Activated CD8-positive, alpha-beta memory T cell treated with anti-CD3 and anti-CD28 coated beads for 48 hours (primary cell): ENCODE results near the gene MEFV.
"Not testable (repeated sequence)": the region's sequence is repeated elsewhere in the genome, so short reads cannot be mapped to it uniquely, and the experiment has no call there.

Source experiments
- DNase-seq, 3 experiments: peaks; one replicate each; pipeline ENCODE4 v3.0.0-alpha.2; 2020; ENCODE audit warnings: low read depth in 2 of 3, low spot score in 2 of 3

Gene MEFV

GRCh38 chr16:3270718-3271117 lies 14.3 kb upstream of the MEFV start:
- not testable (repeated sequence) for DNase-seq

- no peak for DNase-seq
Measured at GRCh38 chr16:3268294-3268693, 11.9 kb upstream of the MEFV start.

- no peak for DNase-seq
Measured at GRCh38 chr16:3266873-3267537, 10.6 kb upstream of the MEFV start.

DNA sequence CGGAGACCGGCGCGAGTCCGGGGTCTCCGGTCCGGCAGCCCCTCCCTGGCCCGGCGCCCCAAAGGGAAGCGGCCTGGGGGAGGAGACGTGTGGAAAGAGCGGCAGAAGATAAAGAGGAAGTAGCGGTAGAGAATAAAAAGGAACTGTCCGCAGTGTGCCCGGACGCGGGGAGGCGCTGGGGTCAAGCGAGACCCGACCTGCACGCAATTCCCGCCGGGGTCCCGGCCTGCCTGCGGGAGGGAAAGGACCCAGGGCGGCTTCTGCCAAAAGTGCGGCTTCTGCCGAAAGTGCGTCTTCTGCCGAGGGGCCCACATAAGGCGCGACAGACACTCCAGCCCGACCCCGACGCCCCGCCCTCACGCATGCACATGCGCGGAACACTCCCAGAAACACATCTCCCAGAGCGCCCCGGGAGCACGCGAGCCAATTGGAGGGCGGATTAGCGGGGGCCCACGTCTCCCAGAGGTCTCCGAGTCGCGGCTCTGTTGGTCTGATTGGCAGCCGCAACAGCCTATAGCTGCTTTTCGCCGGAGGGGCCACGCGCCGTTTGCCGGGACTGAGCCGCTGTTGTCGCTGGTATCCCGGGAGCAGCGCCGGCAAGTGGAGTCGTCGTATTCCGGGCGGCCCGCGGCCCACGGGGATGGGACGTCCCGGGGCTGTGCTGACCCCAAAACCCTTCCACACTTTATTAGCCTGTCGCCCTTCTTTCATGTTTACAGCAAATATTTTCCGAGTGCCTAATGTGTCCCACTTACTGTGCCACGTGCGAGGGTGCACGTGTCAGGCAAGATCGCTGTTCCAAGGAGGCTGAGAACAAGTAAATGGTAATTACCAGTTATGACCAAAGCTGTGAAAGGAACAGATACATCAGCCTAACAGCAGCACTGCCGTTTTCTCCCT lies 8.0 kb upstream of the MEFV start:
- DNase-seq: peak; percentile 87 to 93 (median 92)

DNA sequence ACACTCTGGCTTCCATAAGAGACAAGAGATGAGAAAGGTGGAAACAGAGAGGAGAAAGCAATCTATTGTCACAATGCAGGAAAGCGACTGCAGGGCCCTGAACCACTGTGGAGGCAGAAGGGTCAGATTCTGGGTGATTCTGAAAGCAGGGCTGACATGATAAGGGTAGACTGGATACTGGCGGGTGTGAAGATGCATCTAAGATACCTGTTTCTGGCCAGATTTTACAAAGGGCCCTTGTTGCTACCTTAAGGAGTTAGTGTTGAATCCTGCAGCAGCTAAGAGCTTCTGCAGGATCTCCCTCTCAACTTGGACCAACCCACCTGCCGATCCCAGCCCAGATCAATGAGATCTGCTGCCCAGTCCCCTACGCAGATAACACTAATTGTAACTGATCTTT lies 6.1 kb upstream of the MEFV start:
- no peak for DNase-seq

DNA sequence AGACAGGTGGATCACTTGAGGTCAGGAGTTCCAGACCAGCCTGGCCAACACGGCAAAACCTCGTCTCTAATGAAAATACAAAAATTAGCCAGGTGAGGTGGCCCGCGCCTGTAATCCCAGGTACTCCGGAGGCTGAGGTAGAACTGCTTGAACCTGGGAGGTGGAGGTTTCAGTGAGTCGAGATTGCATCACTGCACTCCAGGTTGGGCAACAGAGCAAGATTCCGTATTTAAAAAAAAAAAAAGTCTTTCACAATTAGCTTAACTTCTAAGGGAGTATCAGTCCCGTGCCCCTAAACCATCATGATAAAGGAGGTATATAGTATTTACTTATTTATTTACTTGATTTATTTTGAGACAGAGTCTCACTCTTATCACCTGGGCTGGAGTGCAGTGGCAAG lies 3.4 kb upstream of the MEFV start:
- DNase-seq: no peak

GRCh38 chr16:3256866-3257465 lies 533 bp upstream of the MEFV start:
- DNase-seq: no peak

DNA sequence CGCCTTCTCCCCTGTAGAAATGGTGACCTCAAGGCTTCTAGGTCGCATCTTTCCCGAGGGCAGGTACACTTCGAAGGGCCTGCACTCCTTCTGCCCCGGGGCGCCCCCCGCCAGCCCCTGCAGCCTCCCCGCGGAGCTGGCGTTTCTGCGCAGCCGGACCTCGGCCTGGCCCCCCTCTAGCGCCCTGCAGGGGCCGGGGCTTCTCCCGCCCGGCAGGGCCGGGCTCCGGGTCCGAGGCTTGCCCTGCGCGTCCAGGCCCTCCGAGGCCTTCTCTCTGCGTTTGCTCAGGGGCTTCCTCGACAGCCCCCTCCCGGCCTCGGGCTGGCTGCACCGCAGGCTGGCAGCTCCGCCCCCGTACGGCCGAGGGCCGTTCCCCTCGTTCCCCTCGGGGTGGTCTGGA lies 2.1 kb downstream of the MEFV start:
- DNase-seq: no peak

DNA sequence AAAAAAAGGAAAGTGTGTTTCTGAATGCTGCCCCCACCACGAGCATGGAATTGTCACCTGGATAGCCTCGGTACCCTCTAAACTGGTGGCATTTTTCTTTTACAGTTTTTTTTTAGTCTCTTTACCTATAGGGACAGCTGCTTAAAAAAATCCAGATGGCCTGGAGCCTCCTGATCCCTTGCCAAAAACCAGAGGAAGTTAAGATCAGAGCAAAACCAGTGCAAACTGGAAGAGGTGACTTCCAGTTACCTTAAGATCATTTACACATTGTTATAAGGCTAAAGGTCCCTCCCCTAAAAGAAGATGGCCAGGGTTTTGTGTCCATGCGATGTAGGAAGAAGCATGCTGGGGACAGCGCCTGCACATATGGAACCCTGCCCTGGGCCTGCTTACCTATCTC lies 3.5 kb downstream of the MEFV start:
- DNase-seq: no peak

DNA sequence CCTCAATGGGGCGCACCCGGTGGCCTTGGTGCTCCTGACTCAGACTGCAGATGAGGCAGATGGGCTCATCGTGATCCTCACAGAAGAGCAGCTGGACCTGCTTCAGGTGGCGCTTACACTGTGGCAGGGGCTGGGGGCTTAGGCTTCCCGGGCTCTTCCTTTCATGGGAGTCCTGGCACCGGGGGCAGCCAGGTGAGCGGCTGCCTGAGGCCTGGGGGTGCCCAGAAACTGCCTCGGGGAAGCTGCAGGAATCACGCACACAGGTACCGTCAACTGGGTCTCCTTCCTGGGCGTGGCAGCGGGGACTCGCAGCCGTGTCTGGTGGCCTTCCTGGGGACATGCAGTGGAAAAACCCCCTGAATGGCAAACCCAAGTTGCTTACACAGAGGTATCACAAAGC lies 7.0 kb downstream of the MEFV start:
- no peak for DNase-seq

DNA sequence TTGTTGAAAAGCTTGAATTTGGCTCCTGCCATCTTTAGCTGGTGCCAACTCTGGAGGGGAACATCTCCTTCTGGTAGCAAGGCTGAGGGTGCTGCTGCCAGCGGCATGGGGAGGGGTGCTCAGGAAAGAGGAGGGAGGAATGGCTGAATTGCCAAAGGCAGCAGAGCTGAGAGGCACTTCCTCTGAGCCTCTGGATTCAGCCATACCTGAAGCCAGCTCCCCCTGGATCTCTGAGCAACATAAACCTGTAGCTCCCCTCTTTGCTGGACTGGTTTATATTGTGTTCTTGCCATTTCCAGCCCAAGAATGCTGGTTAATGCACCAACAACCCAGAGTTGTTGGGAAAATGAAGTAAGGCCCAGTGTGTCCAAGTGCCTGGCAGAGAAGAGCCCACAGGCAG lies 7.4 kb downstream of the MEFV start:
- DNase-seq: no peak

DNA sequence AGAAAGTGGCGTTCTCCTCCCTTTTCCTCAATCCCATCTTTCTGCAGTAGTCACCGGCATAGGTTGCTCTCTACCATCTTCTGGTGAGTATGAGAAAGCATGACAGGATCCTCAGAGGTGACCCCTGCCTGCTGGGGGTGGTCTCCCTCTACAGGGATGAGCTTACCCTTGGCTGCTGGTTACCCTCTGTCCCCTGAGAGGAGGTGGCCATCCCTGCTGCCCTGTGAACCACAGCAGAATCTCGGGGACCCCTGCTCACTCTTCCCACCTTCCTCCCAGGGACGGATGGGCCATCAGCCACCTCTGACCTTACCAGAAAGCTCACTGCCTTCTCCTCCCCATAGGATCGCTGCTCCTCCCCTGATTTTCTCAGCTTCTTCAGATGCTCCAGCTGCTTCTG lies 7.8 kb downstream of the MEFV start:
- no peak for DNase-seq

DNA sequence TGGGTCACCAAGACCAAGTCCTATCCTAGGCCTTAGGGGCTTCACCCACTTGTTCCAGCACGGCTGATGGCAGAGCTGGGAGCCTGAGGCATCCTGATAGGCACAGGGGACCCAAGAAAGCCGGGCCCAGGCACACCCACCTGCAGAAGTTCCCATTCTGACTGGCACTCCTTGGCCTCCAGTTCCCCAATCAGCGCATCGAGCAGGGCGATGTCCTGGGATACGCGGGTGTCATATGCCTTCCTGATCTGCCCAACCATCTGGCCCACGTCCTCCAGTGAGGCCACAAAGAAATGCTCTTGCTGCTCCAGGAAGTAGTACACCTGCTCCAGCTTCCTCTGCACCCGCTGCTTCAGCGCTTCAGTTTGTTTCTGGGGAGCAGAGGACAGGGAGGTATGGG lies 9.6 kb downstream of the MEFV start:
- no peak for DNase-seq

- DNase-seq: no peak
Measured at GRCh38 chr16:3246002-3246401, 10.4 kb downstream of the MEFV start.

GRCh38 chr16:3243882-3244281 lies 12.6 kb downstream of the MEFV start:
- no peak for DNase-seq

- DNase-seq: no peak
Measured at GRCh38 chr16:3242709-3243108, 13.7 kb downstream of the MEFV start.

GRCh38 chr16:3241761-3242160 lies 14.7 kb downstream of the MEFV start:
- DNase-seq: no peak

- DNase-seq: no peak
Measured at GRCh38 chr16:3235856-3236669, 20.4 kb downstream of the MEFV start.

DNA sequence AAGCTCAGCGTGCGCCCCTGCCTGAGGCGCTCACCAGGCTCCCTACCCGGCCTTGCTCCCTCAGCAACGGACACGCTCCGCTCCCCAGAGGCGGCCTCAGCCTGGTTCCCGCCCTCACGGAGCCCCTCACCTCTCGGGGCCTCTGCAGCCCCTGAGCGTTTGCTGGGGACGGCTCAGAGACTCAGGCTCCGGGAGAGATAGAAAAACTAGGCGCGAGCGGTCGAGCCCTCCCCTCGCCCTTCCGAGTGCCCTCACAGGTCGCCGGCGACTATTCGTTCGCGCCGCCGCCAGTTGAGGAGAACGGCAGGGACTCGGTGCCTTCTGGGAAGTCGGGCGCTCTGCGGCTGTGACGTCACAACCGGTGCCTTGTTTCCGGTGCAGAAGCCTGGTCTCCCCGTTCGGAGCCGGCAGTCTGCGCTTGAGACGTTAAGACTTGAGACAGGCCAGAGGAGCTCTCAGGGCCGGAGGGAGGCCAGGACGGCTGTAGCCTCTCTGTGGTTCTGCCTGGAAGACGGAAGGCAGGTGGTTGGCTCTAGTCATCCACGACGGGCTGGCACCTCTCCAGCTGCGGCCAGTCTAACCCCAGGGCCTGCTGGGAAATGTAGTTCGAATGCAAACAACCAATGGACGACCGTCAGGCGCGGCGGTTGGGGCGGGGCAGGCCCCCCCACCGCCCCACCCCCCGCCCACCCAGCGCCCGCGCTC lies 21.4 kb downstream of the MEFV start, which contains the start of gene ZNF200:
Gene ZNF200, minus strand, starts transcription at position 302 of the 705 bp plus-strand sequence. CDS start 1,403 bp downstream, outside the sequence.
- DNase-seq: peak; percentile 85 to 94 (median 88)

DNA sequence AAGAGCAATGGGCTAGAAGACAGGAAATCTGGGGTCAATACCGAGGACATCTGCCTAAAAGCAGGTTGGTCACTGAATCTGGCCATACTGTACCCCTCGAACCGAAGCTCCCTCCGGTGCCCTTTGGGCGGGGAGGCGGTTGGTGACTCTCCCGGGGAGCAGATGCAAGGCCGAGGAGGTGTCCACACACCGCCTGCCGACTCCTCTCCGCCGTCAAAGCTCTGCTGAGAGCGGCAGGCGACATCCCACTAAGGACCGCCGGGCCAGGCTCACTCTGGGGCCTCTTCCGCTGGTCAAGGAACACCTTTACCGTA lies 21.9 kb downstream of the MEFV start:
- no peak for DNase-seq
